OCI-LY1 (cell line): ENCODE measurements around the gene ATXN3L.

Experiments
- H2AFZ ChIP-seq: fragments of 200-600 bp; sonication (generic), shearing (Covaris generic); 2 replicates; pipeline ENCODE4 v1.6.0; 2014; ENCODE audit warnings: antibody characterized with exemption, mild to moderate bottlenecking, low read length
- H3F3A ChIP-seq: fragments of 200-600 bp; sonication (generic), shearing (Covaris generic); 2 replicates; pipeline ENCODE4 v1.6.0; 2014; ENCODE audit warnings: mild to moderate bottlenecking, antibody characterized with exemption, low read length, moderate library complexity; ENCODE audit not compliant: insufficient read depth
- H3K27ac ChIP-seq: fragments of 200-600 bp; sonication (generic); 2 replicates; pipeline ENCODE4 v1.5.1; 2014; ENCODE audit warnings: low read length, mixed run types, mild to moderate bottlenecking, low read depth; ENCODE audit not compliant: poor library complexity, severe bottlenecking
- H3K27me3 ChIP-seq: fragments of 200-600 bp; sonication (generic); 2 replicates; pipeline ENCODE4 v1.6.0; 2014; ENCODE audit warnings: antibody characterized with exemption, mild to moderate bottlenecking, low read length, moderate library complexity; ENCODE audit not compliant: insufficient read depth
- H3K36me3 ChIP-seq: fragments of 200-600 bp; sonication (generic); 2 replicates; pipeline ENCODE4 v1.6.1; 2014; ENCODE audit warnings: mild to moderate bottlenecking, antibody characterized with exemption, low read length, moderate library complexity, mixed read lengths; ENCODE audit not compliant: insufficient read depth
- H3K4me1 ChIP-seq: fragments of 200-600 bp; sonication (generic); 2 replicates; pipeline ENCODE4 v1.5.1; 2014; ENCODE audit warnings: mild to moderate bottlenecking, low read length, moderate library complexity; ENCODE audit not compliant: insufficient read depth, severe bottlenecking
- H3K4me2 ChIP-seq: fragments of 200-600 bp; sonication (generic), shearing (Covaris generic); 2 replicates; pipeline ENCODE4 v1.6.1; 2014; ENCODE audit warnings: low read length
- H3K4me3 ChIP-seq: fragments of 200-600 bp; sonication (generic); 2 replicates; pipeline ENCODE4 v1.5.1; 2014; ENCODE audit warnings: low read length, low read depth, mild to moderate bottlenecking, mixed read lengths; ENCODE audit not compliant: poor library complexity, severe bottlenecking
- H3K79me2 ChIP-seq: fragments of 200-600 bp; shearing (Covaris generic); 2 replicates; pipeline ENCODE4 v1.6.1; 2016; ENCODE audit warnings: mixed run types, low read length, mixed read lengths; ENCODE audit not compliant: insufficient read depth
- H3K9ac ChIP-seq: fragments of 200-600 bp; sonication (generic), shearing (Covaris generic); 2 replicates; pipeline ENCODE4 v1.6.1; 2014; ENCODE audit warnings: mild to moderate bottlenecking, low read length, mixed read lengths
- H3K9me2 ChIP-seq: fragments of 200-600 bp; sonication (generic), shearing (Covaris generic); 2 replicates; pipeline ENCODE4 v1.6.1; 2014; ENCODE audit warnings: low read depth, mild to moderate bottlenecking, low read length, mixed read lengths
- H3K9me3 ChIP-seq: fragments of 200-600 bp; shearing (Covaris generic); 2 replicates; pipeline ENCODE4 v1.6.1; 2014; ENCODE audit warnings: low read length, mixed read lengths
- H4K20me1 ChIP-seq: fragments of 200-600 bp; sonication (generic), shearing (Covaris generic); 2 replicates; pipeline ENCODE4 v1.6.0; 2016; ENCODE audit warnings: mild to moderate bottlenecking, low read length; ENCODE audit not compliant: insufficient read depth
- EZH2 ChIP-seq: fragments of 200-600 bp; sonication (generic), shearing (Covaris generic); IDR thresholded peaks from 2 replicates; pipeline ENCODE4 v1.8.0; 2017; ENCODE audit warnings: borderline replicate concordance, mixed run types, mild to moderate bottlenecking, antibody characterized with exemption, low read length, moderate library complexity, mixed read lengths
- TF ChIP-seq, protein P1 (sequence below): fragments of 200-600 bp; sonication (generic), shearing (Covaris generic); IDR thresholded peaks from 2 replicates; pipeline ENCODE4 v1.5.1; 2017; ENCODE audit warnings: mild to moderate bottlenecking, antibody characterized with exemption, low read length, moderate library complexity, mixed read lengths

Gene ATXN3L

DNA sequence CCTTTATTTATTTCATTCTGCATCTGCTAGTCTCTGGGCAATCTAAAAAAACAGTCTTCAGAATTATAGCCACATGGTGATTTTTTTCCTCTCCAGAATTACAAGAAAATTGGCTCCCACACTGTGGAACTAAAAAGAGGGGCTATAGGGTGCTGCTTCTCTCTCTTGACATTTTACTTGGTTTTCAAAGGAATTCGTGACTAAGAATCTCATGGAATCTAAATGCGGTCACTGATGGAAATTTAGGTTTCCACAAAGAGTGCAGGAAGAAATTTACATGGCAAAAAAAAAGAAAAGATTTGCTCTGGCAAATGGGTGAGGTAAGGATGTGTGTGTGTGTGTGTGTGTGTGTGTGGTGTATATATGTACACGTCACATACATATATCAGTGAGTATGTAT, 10.2 kb downstream of the ATXN3L start:
- Histone ChIP-seq H4K20me1 (no peaks in the 10 kb centered on the region), H3K79me2 (no peaks in the 10 kb centered on the region), H3K27me3 (no peaks in the 10 kb centered on the region), H3K4me1 (no peaks in the 10 kb centered on the region), H3K4me2 (no peak overlapping the region), H3K9me2 (no peaks in the 10 kb centered on the region), H3K27ac (no peak overlapping the region), H3K4me3 (no peak overlapping the region), H2AFZ (no peak overlapping the region), H3K9ac (no peak overlapping the region), H3K9me3 (no peaks in the 10 kb centered on the region), H3F3A (no peaks in the 10 kb centered on the region), H3K36me3 (no peaks in the 10 kb centered on the region)
- TF ChIP-seq, protein P1, sequence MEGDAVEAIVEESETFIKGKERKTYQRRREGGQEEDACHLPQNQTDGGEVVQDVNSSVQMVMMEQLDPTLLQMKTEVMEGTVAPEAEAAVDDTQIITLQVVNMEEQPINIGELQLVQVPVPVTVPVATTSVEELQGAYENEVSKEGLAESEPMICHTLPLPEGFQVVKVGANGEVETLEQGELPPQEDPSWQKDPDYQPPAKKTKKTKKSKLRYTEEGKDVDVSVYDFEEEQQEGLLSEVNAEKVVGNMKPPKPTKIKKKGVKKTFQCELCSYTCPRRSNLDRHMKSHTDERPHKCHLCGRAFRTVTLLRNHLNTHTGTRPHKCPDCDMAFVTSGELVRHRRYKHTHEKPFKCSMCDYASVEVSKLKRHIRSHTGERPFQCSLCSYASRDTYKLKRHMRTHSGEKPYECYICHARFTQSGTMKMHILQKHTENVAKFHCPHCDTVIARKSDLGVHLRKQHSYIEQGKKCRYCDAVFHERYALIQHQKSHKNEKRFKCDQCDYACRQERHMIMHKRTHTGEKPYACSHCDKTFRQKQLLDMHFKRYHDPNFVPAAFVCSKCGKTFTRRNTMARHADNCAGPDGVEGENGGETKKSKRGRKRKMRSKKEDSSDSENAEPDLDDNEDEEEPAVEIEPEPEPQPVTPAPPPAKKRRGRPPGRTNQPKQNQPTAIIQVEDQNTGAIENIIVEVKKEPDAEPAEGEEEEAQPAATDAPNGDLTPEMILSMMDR = no peak
- TF ChIP-seq EZH2 = no peak

DNA sequence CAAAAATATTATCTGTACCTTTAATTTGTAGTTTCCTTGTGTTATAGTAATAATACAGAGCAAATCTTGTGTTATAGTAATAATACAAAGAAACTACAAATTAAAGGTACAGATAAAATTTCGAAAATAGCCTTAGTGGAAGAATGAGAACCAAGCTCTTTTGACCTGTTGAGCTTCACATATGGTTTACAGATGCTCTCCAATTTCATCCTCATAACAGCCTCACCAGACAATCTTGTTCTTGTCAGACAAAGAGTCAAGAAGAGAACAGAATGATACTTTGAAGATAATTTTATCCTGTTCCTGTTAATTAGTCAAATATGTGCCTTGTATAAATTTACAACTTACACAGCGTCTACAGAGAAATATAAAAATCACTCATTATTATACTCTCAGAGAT, 12.8 kb downstream of the ATXN3L start:
- H3K9ac ChIP-seq = no peak overlapping the region
- H3K4me3 ChIP-seq = no peak overlapping the region
- H3F3A ChIP-seq = no peaks in the 10 kb centered on the region
- H3K27ac ChIP-seq = no peak overlapping the region
- TF ChIP-seq EZH2 = no peak
- TF ChIP-seq, protein P1 = no peak
- no peaks in the 10 kb centered on the region for H4K20me1 ChIP-seq
- no peaks in the 10 kb centered on the region for H3K27me3 ChIP-seq
- H3K36me3 ChIP-seq = no peaks in the 10 kb centered on the region
- H2AFZ ChIP-seq = no peak overlapping the region
- H3K9me3 ChIP-seq = no peaks in the 10 kb centered on the region
- H3K4me1 ChIP-seq = no peaks in the 10 kb centered on the region
- H3K9me2 ChIP-seq = no peaks in the 10 kb centered on the region
- H3K4me2 ChIP-seq = no peak overlapping the region
- H3K79me2 ChIP-seq = no peaks in the 10 kb centered on the region

DNA sequence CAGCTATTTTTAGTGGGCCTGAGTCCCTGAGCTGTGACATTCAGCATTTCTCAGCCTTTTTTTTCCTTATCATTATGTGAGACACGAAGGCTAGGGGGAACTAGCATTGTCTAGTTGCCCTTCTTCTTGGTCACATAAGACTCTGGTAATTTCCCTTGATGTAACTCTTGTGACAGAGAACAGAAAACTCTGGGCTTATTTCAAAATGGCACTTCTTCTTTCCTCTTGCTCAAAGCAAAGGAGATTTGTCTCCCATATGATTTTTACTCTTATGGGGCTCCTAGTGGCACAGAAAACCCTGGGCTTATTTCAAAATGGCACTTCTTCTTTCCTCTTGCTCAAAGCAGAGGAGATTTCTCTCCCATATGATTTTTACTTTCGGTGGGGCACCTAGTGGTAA, 14.7 kb downstream of the ATXN3L start:
- H3K4me3 ChIP-seq = no peak overlapping the region
- H3K4me2 ChIP-seq = no peak overlapping the region
- no peak overlapping the region for H3K27ac ChIP-seq
- no peak overlapping the region for H3K9ac ChIP-seq
- TF ChIP-seq, protein P1 = no peak
- TF ChIP-seq EZH2 = no peak
- no peaks in the 10 kb centered on the region for H3K9me3 ChIP-seq
- H3K79me2 ChIP-seq = no peaks in the 10 kb centered on the region
- H2AFZ ChIP-seq = no peak overlapping the region
- H3K9me2 ChIP-seq = no peaks in the 10 kb centered on the region
- no peaks in the 10 kb centered on the region for H3K27me3 ChIP-seq
- H3K36me3 ChIP-seq = no peaks in the 10 kb centered on the region
- H3K4me1 ChIP-seq = no peaks in the 10 kb centered on the region
- no peaks in the 10 kb centered on the region for H3F3A ChIP-seq
- no peaks in the 10 kb centered on the region for H4K20me1 ChIP-seq
